GM23248 (cell line): Measurements from ENCODE around the gene SMARCB1.

ENCODE experiments used
- EZH2 ChIP-seq: fragments of 200-600 bp; sonication (generic); IDR thresholded peaks from 2 replicates; pipeline ENCODE4 v1.6.1; 2018; ENCODE audit warnings: antibody characterized with exemption, mild to moderate bottlenecking; ENCODE audit not compliant: insufficient read depth, poor library complexity, severe bottlenecking
- EZH2phosphoT487 ChIP-seq: fragments of 200-600 bp; sonication (generic); IDR thresholded peaks from 2 replicates; pipeline ENCODE4 v1.6.1; 2018; ENCODE audit warnings: antibody characterized with exemption, moderate library complexity, mild to moderate bottlenecking, low read depth; ENCODE audit not compliant: insufficient read depth

- TF ChIP-seq EZH2 (no peak), EZH2phosphoT487 (no peak)
These were observed 7.7 kb upstream of the SMARCB1 start for GRCh38 chr22:23779083-23779482.
